IMR-90 (cell line): ENCODE results near the gene DPYSL5. TPM values are rescaled to one million over a fixed set of nuclear protein-coding genes. Genes with fewer than 3 reads are reported as not detected.

ENCODE experiments used
- ATAC-seq: fragments of 200-7000 bp; cut with Tn5 transposase; 2 replicates; pipeline ENCODE4 v1.9.1; 2020; ENCODE audit warnings: low read depth, mild to moderate bottlenecking, moderate library complexity
- BruUV-seq: library from RNA; stranded (reverse); fragments of 400-500 nt; replicated peaks from 2 replicates; lab custom pipeline; 2021; lab: Mats Ljungman, UMichigan
- CTCF ChIA-PET: fragments of 300-600 bp; formaldehyde crosslinking; extraction: SDS; loops from one replicate; lab custom pipeline; 2021; ENCODE audit warnings: antibody characterized with exemption; lab: Yijun Ruan, JAX
- POLR2A ChIA-PET: fragments of 300-600 bp; sonication (Branson Sonifier 250); formaldehyde crosslinking; loops from one replicate; lab custom pipeline; 2022; ENCODE audit warnings: antibody characterized with exemption; ENCODE audit not compliant: unreplicated experiment; lab: Charles Lee
- DNase-seq: peaks from one replicate; pipeline ENCODE4 v3.0.0; 2013
- H2AFZ ChIP-seq: replicated peaks from 2 replicates; pipeline ENCODE3; 2013; ENCODE audit warnings: low read length, mild to moderate bottlenecking; ENCODE audit not compliant: poor library complexity
- H2AK5ac ChIP-seq: 2 replicates; pipeline ENCODE4 v1.6.1; 2013; ENCODE audit warnings: low read depth, low read length, inconsistent platforms
- H2AK9ac ChIP-seq: replicated peaks from 2 replicates; pipeline ENCODE3; 2013; ENCODE audit warnings: mild to moderate bottlenecking, low read depth, low read length, moderate library complexity; ENCODE audit not compliant: poor library complexity
- H2BK120ac ChIP-seq: 2 replicates; pipeline ENCODE4 v1.6.1; 2013; ENCODE audit warnings: low read depth, low read length, inconsistent platforms
- H2BK15ac ChIP-seq: 3 replicates; pipeline ENCODE4 v1.6.1; 2013; ENCODE audit warnings: low read depth, low read length, inconsistent platforms
- H2BK20ac ChIP-seq: 2 replicates; pipeline ENCODE4 v1.6.1; 2013; ENCODE audit warnings: low read depth, mild to moderate bottlenecking, inconsistent platforms, low read length, moderate library complexity
- H2BK5ac ChIP-seq: 2 replicates; pipeline ENCODE4 v1.6.1; 2013; ENCODE audit warnings: mild to moderate bottlenecking, low read depth, low read length, inconsistent platforms; ENCODE audit not compliant: poor library complexity, severe bottlenecking
- H3K14ac ChIP-seq: replicated peaks from 2 replicates; pipeline ENCODE4 v1.6.1; 2013; ENCODE audit warnings: low read depth, low read length, inconsistent platforms
- H3K18ac ChIP-seq: 2 replicates; pipeline ENCODE4 v1.6.1; 2013; ENCODE audit warnings: low read depth, low read length, control low read depth
- H3K23ac ChIP-seq: 2 replicates; pipeline ENCODE4 v1.6.1; 2013; ENCODE audit warnings: low read depth, low read length, inconsistent platforms
- H3K27ac ChIP-seq: 2 replicates; pipeline ENCODE4 v1.5.1; 2013; ENCODE audit warnings: mild to moderate bottlenecking, control low read depth, low read length; ENCODE audit not compliant: insufficient read depth
- H3K27me3 ChIP-seq: 2 replicates; pipeline ENCODE4 v1.6.1; 2013; ENCODE audit warnings: low read length; ENCODE audit not compliant: control insufficient read depth, insufficient read depth
- H3K36me3 ChIP-seq: 2 replicates; pipeline ENCODE4 v1.6.1; 2013; ENCODE audit warnings: low read length, mixed read lengths; ENCODE audit not compliant: control insufficient read depth, insufficient read depth
- H3K4ac ChIP-seq: 2 replicates; pipeline ENCODE4 v1.6.1; 2013; ENCODE audit warnings: low read depth, low read length, inconsistent platforms
- H3K4me1 ChIP-seq: 2 replicates; pipeline ENCODE4 v1.6.1; 2013; ENCODE audit warnings: low read length, mixed read lengths; ENCODE audit not compliant: control insufficient read depth, insufficient read depth
- H3K4me2 ChIP-seq: 2 replicates; pipeline ENCODE4 v1.6.1; 2013; ENCODE audit warnings: low read depth, mild to moderate bottlenecking, control low read depth, low read length, moderate library complexity
- H3K4me3 ChIP-seq: 2 replicates; pipeline ENCODE4 v1.5.1; 2013; ENCODE audit warnings: low read depth, mild to moderate bottlenecking, control low read depth, low read length, moderate library complexity; ENCODE audit not compliant: insufficient read depth
- H3K56ac ChIP-seq: 2 replicates; pipeline ENCODE4 v1.6.1; 2013; ENCODE audit warnings: low read length, inconsistent platforms; ENCODE audit not compliant: insufficient read depth; ENCODE audit errors: extremely low read depth
- H3K79me1 ChIP-seq, 2 experiments: 2 replicates each; pipeline ENCODE4 v1.6.1; 2013; ENCODE audit warnings: low read length in 2 of 2, inconsistent platforms in 1 of 2, low read depth in 1 of 2
- H3K9ac ChIP-seq: 2 replicates; pipeline ENCODE4 v1.6.1; 2013; ENCODE audit warnings: low read depth, low read length, control low read depth
- H3K9me1 ChIP-seq: 2 replicates; pipeline ENCODE4 v1.6.1; 2013; ENCODE audit warnings: low read length, inconsistent platforms; ENCODE audit not compliant: insufficient read depth
- H3K9me3 ChIP-seq: 2 replicates; pipeline ENCODE4 v1.6.1; 2013; ENCODE audit warnings: low read length; ENCODE audit not compliant: control insufficient read depth, insufficient read depth
- H4K20me1 ChIP-seq: 2 replicates; pipeline ENCODE4 v1.6.1; 2013; ENCODE audit warnings: low read length, inconsistent platforms; ENCODE audit not compliant: insufficient read depth
- H4K5ac ChIP-seq: 2 replicates; pipeline ENCODE4 v1.6.1; 2013; ENCODE audit warnings: mild to moderate bottlenecking, low read depth, low read length, control low read depth
- H4K8ac ChIP-seq, 2 experiments: 2 replicates each; pipeline ENCODE4 v1.6.1; 2013; ENCODE audit warnings: low read depth in 2 of 2, low read length in 2 of 2, control low read depth in 1 of 2, inconsistent platforms in 1 of 2
- H4K91ac ChIP-seq: 2 replicates; pipeline ENCODE4 v1.6.1; 2013; ENCODE audit warnings: low read depth, low read length, inconsistent platforms; ENCODE audit not compliant: insufficient read depth
- BHLHE40 ChIP-seq: fragments of 150-350 bp; IDR thresholded peaks from 2 replicates; pipeline ENCODE4 v1.6.1; 2016; ENCODE audit warnings: mild to moderate bottlenecking, low read depth, low read length
- CHD1 ChIP-seq: IDR thresholded peaks from 2 replicates; pipeline ENCODE4 v1.6.1; 2012; ENCODE audit warnings: low read depth, low read length, improper control_type of control experiment
- MAFK ChIP-seq: IDR thresholded peaks from 2 replicates; pipeline ENCODE4 v1.6.1; 2012; ENCODE audit warnings: low read depth, low read length, improper control_type of control experiment
- MXI1 ChIP-seq: IDR thresholded peaks from 2 replicates; pipeline ENCODE4 v1.6.1; 2012; ENCODE audit warnings: low read depth, mild to moderate bottlenecking, low read length, moderate library complexity, borderline replicate concordance
- NFE2L2 ChIP-seq: fragments of 150-350 bp; IDR thresholded peaks from 2 replicates; pipeline ENCODE4 v1.6.1; 2016; ENCODE audit warnings: low read depth, mild to moderate bottlenecking, low read length
- RFX5 ChIP-seq: IDR thresholded peaks from 2 replicates; pipeline ENCODE4 v1.8.0; 2012; ENCODE audit warnings: low read depth, mild to moderate bottlenecking, low read length, moderate library complexity
- SMC3 ChIP-seq: fragments of 150-350 bp; IDR thresholded peaks from 2 replicates; pipeline ENCODE4 v1.6.1; 2016; ENCODE audit warnings: low read depth, mild to moderate bottlenecking, antibody characterized with exemption, low read length, moderate library complexity
- WGBS, 2 experiments: methylation state at CpG; one replicate each; pipeline versions ENCODE4 v1.1.5 to v1.1.7; 2013; ENCODE audit warnings: missing lambda C conversion rate in 2 of 2; ENCODE audit not compliant: insufficient read length in 1 of 2; ENCODE audit errors: extremely low coverage in 2 of 2; 5-methylcytosine and 5-hydroxymethylcytosine counted together
- dilution Hi-C: fragments of 300-500 bp; cut with HindIII; formaldehyde crosslinking; loops from one replicate; pipeline ENCODE4 v1.14.3; 2018; ENCODE audit warnings: low sequenced_read_pairs; ENCODE audit not compliant: unreplicated experiment
- in situ Hi-C: fragments of 300-500 bp; cut with MboI; formaldehyde crosslinking; loops from 3 replicates; pipeline ENCODE4 v1.14.3; 2019; ENCODE audit warnings: low sequenced_read_pairs, inconsistent platforms, mixed read lengths
- intact Hi-C: fragments of 100-400 bp; cut with micrococcal nuclease; formaldehyde crosslinking; loops from 2 replicates; pipeline ENCODE4 v1.10.0; 2022
- polyA plus RNA-seq, 3 experiments: library from polyadenylated mRNA; depleted of rRNA; stranded (reverse); fragments of >200 nt; gene quantifications; 2 replicates each; pipeline ENCODE4 v1.2.3, GENCODE V29; 2012; ENCODE audit warnings: low replicate concordance in 1 of 3
- total RNA-seq: library from RNA; depleted of rRNA; stranded (reverse); fragments of >200 nt; gene quantifications from 2 replicates; pipeline ENCODE4 v1.2.3, GENCODE V29; 2012
- TF ChIP-seq, protein P1 (sequence below): fragments of 150-350 bp; IDR thresholded peaks from 2 replicates; pipeline ENCODE4 v1.6.1; 2016; ENCODE audit warnings: low read depth, mild to moderate bottlenecking, low read length, moderate library complexity, borderline replicate concordance
- TF ChIP-seq, protein P2 (sequence below): conservative IDR thresholded peaks from 2 replicates; pipeline ENCODE4 v1.5.1; 2012; ENCODE audit warnings: mild to moderate bottlenecking, low read depth, low read length, improper control_type of control experiment

The DPYSL5 gene
- total and polyA plus RNA-seq, 2 of the 4 experiments (the other 2 are of a cell fraction) = not detected

DNA sequence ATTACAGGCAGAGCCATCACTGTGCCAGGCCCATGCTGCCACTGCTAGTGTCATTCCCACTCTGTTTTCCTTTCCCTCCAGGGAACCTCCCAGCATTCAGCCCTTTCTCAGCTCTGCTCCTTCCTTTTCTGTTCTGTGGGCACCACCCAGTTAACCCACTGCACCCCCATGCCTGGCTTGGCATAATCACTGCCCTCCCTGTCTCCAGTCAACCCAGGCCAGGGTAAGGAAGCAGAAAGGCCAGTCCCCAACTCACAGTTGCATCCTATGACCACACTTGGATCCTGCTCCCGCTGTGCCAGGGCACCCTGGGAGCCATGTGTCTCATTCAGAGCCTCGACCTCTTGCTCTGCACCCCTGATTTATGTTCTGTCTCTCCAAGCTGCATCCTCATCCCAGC lies 32.2 kb downstream of the DPYSL5 start:
- Histone ChIP-seq H4K8ac (no peak overlapping the region), H2BK20ac (no peak overlapping the region), H3K27ac (no peak overlapping the region), H3K27me3 (peaks cover 47% of the 10 kb centered on the region), H4K20me1 (no peaks in the 10 kb centered on the region; the same call in 1 of the 2 replicates), H3K9me3 (no peaks in the 10 kb centered on the region), H3K9ac (no peak overlapping the region), H3K4me2 (no peak overlapping the region), H2AFZ (peak overlapping the region; percentile 14), H2BK5ac (no peak overlapping the region), H3K18ac (no peak overlapping the region), H2AK9ac (no peak overlapping the region), H3K4ac (no peak overlapping the region), H3K4me1 (no peaks in the 10 kb centered on the region), H3K79me1 (no peaks in the 10 kb centered on the region), H3K14ac (no peak overlapping the region), H2BK120ac (no peak overlapping the region), H3K4me3 (no peak overlapping the region), H2AK5ac (no peak overlapping the region), H4K91ac (no peak overlapping the region), H2BK15ac (no peak overlapping the region), H4K5ac (no peak overlapping the region), H3K56ac (no peak overlapping the region), H3K9me1 (peaks cover 4% of the 10 kb centered on the region; the same call in 1 of the 2 replicates), H3K23ac (no peak overlapping the region), H3K36me3 (no peaks in the 10 kb centered on the region)
- in situ Hi-C loops (no loop called here), intact Hi-C loops (no loop called here), dilution Hi-C loops (no loop called here)
- ChIA-PET POLR2A (no interaction called here), CTCF (no interaction called here)
- no peak for TF ChIP-seq CHD1
- no peak for TF ChIP-seq BHLHE40
- TF ChIP-seq, protein P1, sequence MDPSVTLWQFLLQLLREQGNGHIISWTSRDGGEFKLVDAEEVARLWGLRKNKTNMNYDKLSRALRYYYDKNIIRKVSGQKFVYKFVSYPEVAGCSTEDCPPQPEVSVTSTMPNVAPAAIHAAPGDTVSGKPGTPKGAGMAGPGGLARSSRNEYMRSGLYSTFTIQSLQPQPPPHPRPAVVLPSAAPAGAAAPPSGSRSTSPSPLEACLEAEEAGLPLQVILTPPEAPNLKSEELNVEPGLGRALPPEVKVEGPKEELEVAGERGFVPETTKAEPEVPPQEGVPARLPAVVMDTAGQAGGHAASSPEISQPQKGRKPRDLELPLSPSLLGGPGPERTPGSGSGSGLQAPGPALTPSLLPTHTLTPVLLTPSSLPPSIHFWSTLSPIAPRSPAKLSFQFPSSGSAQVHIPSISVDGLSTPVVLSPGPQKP = no peak
- TF ChIP-seq, protein P2, sequence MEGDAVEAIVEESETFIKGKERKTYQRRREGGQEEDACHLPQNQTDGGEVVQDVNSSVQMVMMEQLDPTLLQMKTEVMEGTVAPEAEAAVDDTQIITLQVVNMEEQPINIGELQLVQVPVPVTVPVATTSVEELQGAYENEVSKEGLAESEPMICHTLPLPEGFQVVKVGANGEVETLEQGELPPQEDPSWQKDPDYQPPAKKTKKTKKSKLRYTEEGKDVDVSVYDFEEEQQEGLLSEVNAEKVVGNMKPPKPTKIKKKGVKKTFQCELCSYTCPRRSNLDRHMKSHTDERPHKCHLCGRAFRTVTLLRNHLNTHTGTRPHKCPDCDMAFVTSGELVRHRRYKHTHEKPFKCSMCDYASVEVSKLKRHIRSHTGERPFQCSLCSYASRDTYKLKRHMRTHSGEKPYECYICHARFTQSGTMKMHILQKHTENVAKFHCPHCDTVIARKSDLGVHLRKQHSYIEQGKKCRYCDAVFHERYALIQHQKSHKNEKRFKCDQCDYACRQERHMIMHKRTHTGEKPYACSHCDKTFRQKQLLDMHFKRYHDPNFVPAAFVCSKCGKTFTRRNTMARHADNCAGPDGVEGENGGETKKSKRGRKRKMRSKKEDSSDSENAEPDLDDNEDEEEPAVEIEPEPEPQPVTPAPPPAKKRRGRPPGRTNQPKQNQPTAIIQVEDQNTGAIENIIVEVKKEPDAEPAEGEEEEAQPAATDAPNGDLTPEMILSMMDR = no peak
- TF ChIP-seq SMC3 = no peak
- no peak for TF ChIP-seq MXI1
- TF ChIP-seq RFX5 = no peak
- TF ChIP-seq NFE2L2 = no peak
- TF ChIP-seq MAFK = no peak
- ATAC-seq (no peak), DNase-seq (no peak)
- no CpG with 5 or more reads among the region's 2 CpGs for WGBS, 2 experiments
- no TSS peak for BruUV-seq
